Ovary (tissue), 3 donors: ENCODE data around the gene SLC4A5.

Source experiments
- POLR2A ChIP-seq: fragments of 450-650 bp; IDR thresholded peaks from one replicate; pipeline ENCODE4 v1.6.1; 2017; ENCODE audit warnings: antibody characterized with exemption, mild to moderate bottlenecking, moderate library complexity
- TF ChIP-seq, protein P1 (sequence below), 3 donors: fragments of 450-650 bp in 2 of 3; fragments of 200-600 bp in 1 of 3; IDR thresholded peaks; one replicate each; pipeline versions ENCODE4 v1.5.1 to v1.8.0; 2016 to 2022; ENCODE audit warnings: antibody characterized with exemption in 3 of 3, mild to moderate bottlenecking in 1 of 3
- donor health status: DM: no; HTN: no; CAD: no.

DNA sequence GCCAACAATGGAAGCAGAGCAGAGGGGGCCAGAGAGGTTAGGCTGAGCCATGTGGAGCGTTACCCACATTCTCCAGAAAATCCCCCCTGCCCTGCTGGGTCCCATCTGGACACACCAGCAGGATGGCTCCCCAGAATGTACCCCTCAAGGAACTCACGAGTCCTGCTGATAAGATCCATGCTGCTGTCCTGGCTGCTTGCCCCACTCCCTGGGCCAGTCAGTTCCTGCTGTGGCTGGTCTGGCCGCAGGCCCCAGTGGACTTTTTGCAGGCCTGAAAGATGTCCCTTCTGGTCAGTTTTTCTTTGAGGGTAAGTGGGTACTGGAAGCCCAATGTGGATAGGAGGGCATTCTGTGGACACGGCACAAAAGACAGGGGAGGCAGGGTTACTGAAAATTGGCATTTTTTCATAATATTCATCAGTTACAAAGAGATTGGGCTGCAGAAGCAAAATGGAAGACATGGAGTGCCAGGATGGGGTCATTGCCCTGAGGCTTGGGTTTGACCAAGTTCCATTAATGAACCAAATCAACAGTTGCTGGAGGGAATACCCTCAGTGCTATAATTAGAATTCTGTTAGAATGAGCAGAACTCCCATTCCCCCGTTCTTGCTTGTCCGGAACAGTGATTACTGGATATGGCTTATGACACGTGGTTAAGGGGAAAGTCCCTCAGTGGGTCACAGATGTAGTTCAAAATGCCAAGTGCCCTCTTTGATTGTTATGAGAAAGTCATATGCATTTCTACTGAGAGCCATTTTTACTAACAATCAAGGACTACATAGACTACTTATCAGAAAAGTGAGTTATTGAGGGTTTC is 38.7 kb downstream of the SLC4A5 start:
- TF ChIP-seq, protein P1, sequence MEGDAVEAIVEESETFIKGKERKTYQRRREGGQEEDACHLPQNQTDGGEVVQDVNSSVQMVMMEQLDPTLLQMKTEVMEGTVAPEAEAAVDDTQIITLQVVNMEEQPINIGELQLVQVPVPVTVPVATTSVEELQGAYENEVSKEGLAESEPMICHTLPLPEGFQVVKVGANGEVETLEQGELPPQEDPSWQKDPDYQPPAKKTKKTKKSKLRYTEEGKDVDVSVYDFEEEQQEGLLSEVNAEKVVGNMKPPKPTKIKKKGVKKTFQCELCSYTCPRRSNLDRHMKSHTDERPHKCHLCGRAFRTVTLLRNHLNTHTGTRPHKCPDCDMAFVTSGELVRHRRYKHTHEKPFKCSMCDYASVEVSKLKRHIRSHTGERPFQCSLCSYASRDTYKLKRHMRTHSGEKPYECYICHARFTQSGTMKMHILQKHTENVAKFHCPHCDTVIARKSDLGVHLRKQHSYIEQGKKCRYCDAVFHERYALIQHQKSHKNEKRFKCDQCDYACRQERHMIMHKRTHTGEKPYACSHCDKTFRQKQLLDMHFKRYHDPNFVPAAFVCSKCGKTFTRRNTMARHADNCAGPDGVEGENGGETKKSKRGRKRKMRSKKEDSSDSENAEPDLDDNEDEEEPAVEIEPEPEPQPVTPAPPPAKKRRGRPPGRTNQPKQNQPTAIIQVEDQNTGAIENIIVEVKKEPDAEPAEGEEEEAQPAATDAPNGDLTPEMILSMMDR (IDR thresholded peaks at IDR 0.05) = no peak
- no peak for TF ChIP-seq POLR2A
